Activated CD4-positive, alpha-beta T cell treated with anti-CD3 and anti-CD28 coated beads for 1 hour (primary cell): ENCODE data around the gene TCHP.

Experiments
- DNase-seq: peaks from one replicate; pipeline ENCODE4 v3.0.0-alpha.2; 2020

The TCHP gene

DNA sequence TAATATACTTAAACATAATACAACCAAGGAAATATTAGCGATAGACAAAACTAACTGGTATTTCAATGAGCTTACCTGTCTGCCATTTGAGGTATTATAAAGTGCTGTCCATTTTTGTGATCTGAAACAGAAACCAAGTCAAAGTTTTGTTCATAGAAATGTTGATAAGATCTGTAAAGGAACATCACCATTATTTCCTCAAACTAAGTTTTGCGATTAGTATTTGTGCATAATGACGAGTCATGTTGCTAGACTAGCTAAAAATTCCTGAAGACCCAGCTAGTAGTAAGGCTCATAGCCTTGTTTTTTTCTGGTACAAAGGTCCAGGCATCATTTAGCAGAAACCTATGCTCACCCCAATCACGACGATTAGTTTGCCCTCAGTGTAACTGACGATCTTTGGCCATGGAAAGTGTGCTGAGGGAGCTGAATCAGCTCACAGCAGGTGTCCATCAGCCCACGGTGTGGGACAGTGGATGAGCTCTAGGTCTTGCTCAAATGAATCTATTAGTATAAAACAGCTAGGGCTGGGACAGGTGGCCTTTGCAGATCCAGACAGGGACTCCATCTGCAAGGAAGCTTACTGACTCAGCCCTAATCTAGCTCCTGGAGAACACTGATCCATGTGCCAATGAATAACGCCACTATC, 67.4 kb downstream of the TCHP start:
- DNase-seq: no peak
